Stimulated activated CD8-positive, alpha-beta memory T cell treated with anti-CD3 and anti-CD28 coated beads, Interleukin-4, amount 100 ng/mL, for 1 hour (primary cell): Measurements from ENCODE around the gene UGT1A8.

Experiments
- DNase-seq, 2 donors: peaks; one replicate each; pipeline ENCODE4 v3.0.0-alpha.2; 2020; ENCODE audit warnings: low read depth in 2 of 2, low spot score in 1 of 2

The UGT1A8 gene

DNA sequence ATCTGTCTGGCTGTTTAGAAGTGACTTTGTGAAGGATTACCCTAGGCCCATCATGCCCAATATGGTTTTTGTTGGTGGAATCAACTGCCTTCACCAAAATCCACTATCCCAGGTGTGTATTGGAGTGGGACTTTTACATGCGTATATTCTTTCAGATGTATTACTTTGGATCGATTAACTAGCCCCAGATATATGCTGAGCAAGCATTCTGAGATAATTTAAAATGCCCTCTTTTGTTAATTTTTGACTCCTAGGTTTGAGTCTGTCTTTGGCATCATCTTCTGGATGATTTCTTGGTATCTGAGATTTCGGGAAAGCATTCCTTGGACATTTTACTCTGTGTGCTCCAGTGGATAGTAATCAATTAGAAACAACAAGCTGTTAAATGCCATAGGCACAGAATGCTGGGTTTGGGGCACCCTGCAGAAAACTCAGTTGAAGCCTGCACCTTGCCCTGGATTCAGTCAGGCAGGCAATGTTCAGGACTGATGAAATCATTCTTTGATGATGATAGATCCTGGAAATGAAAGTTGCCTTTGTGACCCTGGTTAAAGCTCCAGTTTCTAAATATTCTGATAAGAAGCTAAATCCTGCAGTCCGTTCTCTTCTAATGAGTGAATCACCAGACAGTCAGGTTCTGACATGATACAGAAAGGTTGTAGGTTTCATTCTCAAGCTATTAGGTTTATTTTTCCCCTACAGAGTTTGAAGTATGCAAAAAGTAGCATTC, 143.8 kb downstream of the UGT1A8 start:
- no peak for DNase-seq

- no peak for DNase-seq
Observed at GRCh38 chr2:233764264-233764663, 146.8 kb downstream of the UGT1A8 start.

- no peak for DNase-seq
Observed at GRCh38 chr2:233764761-233765160, 147.3 kb downstream of the UGT1A8 start.

- DNase-seq, result no peak
Observed at GRCh38 chr2:233766416-233766815, 149.0 kb downstream of the UGT1A8 start.

- no peak for DNase-seq
Observed at GRCh38 chr2:233768076-233768475, 150.6 kb downstream of the UGT1A8 start.

GRCh38 chr2:233769260-233769659, 151.8 kb downstream of the UGT1A8 start:
- no peak for DNase-seq

GRCh38 chr2:233772153-233772552, 154.7 kb downstream of the UGT1A8 start:
- DNase-seq, result no peak

GRCh38 chr2:233772583-233772982, 155.2 kb downstream of the UGT1A8 start:
- no peak for DNase-seq

GRCh38 chr2:233773854-233774253, 156.4 kb downstream of the UGT1A8 start:
- DNase-seq, result no peak

- no peak for DNase-seq
Observed at GRCh38 chr2:233775414-233775813, 158.0 kb downstream of the UGT1A8 start.

DNA sequence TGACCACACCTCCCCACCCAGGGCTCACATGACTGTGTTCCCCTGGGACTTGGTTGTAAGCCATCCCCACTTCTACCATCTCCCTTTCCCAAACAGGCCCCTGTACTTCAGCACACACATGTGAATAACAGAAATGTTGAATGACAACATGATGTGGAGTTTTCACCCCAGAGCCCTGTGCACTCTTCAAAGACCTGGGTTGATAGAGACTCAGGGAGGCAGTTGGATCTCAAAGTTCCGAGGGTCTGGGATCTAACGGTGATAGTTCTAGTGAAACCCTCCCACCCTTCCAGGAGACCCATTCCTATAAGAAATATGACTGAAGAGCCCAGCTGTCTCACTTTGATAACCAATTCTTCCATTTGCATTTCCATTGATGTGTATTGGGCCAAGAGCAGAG, 160.6 kb downstream of the UGT1A8 start, which contains the start of gene MROH2A:
Gene MROH2A, plus strand, starts transcription at position 301 of the 400 bp plus-strand sequence. CDS start 1,029 bp downstream, outside the sequence.
- no peak for DNase-seq

DNA sequence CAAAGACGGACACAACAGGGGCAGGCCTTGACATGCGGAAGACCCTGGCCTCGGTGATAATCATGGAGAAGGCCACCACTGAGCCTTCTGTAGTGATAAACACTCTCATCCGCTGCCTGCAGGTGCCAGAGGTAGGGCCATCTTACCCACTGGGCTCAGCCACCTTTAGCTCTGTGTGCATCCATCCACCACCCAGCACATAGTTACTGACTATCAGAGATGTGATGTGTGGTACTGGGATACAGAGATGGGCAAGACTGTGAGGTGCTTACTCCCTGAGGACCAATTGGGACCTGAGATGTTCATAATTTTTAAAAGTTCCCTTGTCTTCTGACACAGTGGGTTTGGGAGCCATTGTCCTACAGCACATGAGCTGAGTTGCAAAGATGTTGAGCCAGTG, 162.3 kb downstream of the UGT1A8 start:
- DNase-seq, result no peak

GRCh38 chr2:233780771-233781170, 163.3 kb downstream of the UGT1A8 start:
- no peak for DNase-seq

GRCh38 chr2:233789554-233789953, 172.1 kb downstream of the UGT1A8 start:
- no peak for DNase-seq

DNA sequence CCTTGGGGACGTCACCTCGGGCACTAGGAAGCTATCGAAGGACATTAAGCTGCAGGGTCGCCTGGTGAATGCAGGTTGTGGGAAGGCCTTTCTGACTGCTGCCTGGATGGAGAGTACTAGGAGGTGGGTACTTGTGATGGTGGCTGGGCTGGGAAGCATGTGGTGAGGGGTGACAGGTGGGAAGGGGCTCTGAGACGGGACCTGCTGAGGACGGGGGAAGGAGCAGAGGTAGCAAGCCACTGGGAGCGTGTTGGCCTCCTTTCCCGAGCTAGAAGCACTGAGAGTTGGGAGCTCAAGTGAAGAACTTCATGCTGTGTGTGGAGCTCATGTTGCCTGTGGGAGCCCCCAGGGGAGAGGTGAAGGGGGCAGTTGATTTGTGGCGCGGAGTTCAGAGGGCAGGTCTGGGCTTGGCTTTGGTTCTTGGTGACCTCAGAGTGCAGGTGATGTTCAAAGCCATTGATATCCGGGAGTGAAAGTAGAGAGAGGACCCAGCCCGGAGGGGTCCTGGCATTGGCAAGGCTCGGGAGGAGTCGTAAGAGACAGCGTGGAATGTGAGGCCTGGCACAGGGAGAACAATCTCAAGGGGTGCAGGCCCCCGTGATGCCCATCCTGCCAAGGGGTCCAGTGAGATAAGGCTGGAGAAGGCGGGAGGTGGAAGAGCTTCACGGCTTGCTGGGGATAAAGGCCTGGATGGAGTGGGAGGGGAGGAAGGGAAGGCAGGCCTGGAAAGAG, 173.9 kb downstream of the UGT1A8 start:
- DNase-seq, result no peak

GRCh38 chr2:233791883-233792329, 174.5 kb downstream of the UGT1A8 start:
- no peak for DNase-seq

DNA sequence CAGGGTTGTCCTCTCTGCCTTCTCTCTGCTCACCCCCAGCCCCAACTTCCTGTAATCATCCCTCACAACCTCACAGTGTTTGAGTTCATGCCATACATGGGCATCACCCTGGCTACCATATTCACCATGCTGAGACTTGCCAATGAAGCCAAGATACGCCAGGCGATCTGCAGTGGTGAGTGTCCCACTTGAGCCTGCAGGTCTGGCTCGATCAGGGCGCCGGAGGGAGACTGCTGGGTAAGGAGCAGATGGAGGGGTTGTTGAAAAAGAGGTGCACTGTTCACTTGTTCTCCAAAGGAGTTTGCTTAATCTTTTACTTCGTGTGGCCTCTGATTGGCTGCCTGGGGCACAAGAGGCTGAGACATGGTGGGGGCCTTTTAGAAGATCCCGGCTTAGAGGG, 175.3 kb downstream of the UGT1A8 start:
- DNase-seq, result no peak

GRCh38 chr2:233793465-233794127, 176.2 kb downstream of the UGT1A8 start:
- DNase-seq, result no peak

DNA sequence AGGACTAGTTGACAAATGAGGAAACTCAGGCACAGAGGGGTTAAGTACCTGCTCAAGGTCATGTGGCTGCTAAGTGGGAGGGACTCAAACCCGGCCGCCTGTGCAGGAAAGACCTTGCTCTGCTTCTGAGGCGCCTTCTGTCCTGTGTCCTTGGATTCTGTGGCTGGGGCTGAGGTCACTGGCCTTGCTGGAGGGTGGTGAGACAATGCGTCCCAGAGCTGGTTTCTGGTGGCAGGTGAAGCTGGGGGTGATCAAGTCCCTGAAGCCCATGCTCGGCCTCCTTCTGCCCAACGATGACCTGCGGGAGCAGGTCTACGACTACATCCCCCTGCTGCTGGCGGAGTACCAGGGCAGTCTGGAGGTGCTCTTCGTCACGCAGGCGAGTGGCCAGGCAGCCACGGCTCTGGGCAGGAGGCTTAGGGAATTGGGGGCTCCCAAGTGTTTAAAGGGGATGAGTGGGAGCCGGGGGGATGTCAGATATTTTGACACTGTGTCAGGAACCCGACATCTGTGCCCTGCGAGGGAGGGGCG, 176.8 kb downstream of the UGT1A8 start:
- DNase-seq, result no peak

DNA sequence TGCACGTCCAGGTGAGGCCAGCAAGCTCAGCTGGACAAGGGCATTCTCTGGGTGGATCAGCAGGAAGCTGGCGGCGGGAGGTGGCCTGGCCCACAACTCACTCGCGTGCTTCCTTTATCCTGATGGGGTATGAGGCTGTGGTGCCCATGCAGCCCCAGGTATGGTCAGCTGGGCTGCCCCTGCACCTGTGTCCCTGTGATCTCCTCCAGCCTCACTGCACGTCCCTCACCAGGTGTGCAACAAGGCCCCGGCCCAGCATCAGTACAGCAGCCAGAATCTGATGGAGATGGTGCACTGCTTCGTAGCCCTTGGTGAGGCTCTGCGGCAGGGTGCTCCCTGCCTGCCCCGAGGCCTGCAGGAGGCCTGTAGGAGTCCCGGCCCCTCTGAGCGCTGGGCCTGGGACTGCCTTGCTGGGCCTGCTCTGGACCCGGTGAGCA, 178.3 kb downstream of the UGT1A8 start:
- no peak for DNase-seq

DNA sequence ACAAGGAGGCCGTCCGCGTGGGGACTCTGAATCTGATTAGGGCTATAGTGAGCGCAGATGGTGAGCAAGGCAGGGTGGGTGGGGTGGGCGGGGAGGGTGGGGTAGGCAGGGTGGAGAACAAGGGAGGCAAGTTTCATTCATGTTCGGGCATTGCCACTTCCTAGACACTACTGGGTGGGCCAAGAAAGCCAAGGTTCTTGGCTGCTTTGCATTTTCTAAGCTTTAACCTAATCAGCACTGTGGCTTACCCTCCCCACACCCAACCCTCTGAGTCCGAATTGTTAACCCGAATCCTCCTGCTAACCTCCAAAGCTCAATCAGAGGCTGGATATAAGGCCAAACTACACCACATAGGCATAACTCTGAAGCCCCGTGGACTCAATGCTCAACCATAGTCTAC, 178.8 kb downstream of the UGT1A8 start:
- DNase-seq, result no peak
